Gastroesophageal sphincter (tissue), 4 donors: Measurements from ENCODE around the gene PSD4. TPM values are rescaled to one million over a fixed set of nuclear protein-coding genes. Genes with fewer than 3 reads are reported as not detected.
A peak's percentile ranks its signal among the peaks of the same experiment; 100 is the strongest.

Experiments
- ATAC-seq: fragments of 150-250 bp; one replicate; pipeline ENCODE4 v1.9.1; 2016; ENCODE audit warnings: mild to moderate bottlenecking, moderate library complexity
- H3K27ac ChIP-seq, 4 donors: fragments of 200-600 bp; sonication (generic) in 3 of 4; 1 replicate in 3 of 4; 2 replicates in 1 of 4; pipeline ENCODE4 v1.5.1; 2016 to 2019
- H3K27me3 ChIP-seq: fragments of 200-600 bp; sonication (generic); one replicate; pipeline ENCODE4 v1.5.1; 2019
- H3K36me3 ChIP-seq, 2 donors: fragments of 200-600 bp; sonication (generic); one replicate each; pipeline ENCODE4 v1.5.1; 2019; ENCODE audit warnings: control low read depth in 1 of 2
- H3K4me1 ChIP-seq, 3 donors: fragments of 200-600 bp; sonication (generic); 1 replicate in 2 of 3; 2 replicates in 1 of 3; pipeline ENCODE4 v1.5.1; 2016 to 2019; ENCODE audit warnings: control low read depth in 2 of 3
- H3K4me3 ChIP-seq, 2 donors: fragments of 200-600 bp; sonication (generic); one replicate each; pipeline ENCODE4 v1.5.1; 2019; ENCODE audit warnings: mild to moderate bottlenecking in 1 of 2, moderate library complexity in 1 of 2
- H3K9me3 ChIP-seq, 3 donors: fragments of 200-600 bp; sonication (generic); one replicate each; pipeline ENCODE4 v1.5.1; 2017 to 2019; ENCODE audit warnings: control low read depth in 2 of 3
- EP300 ChIP-seq: sonication (generic); formaldehyde crosslinking; IDR thresholded peaks from one replicate; pipeline ENCODE4 v1.6.1; 2017; ENCODE audit warnings: antibody characterized with exemption, mild to moderate bottlenecking
- POLR2A ChIP-seq, 2 donors: fragments of 450-650 bp; IDR thresholded peaks; one replicate each; pipeline ENCODE4 v1.6.1; 2017; ENCODE audit warnings: antibody characterized with exemption in 2 of 2, mild to moderate bottlenecking in 2 of 2, moderate library complexity in 1 of 2
- POLR2AphosphoS5 ChIP-seq: sonication (generic); formaldehyde crosslinking; IDR thresholded peaks from one replicate; pipeline ENCODE4 v1.6.1; 2017; ENCODE audit warnings: antibody characterized with exemption
- WGBS, 2 donors: methylation state at CpG; one replicate each; pipeline ENCODE4 v1.1.5; 2018; ENCODE audit warnings: low coverage in 1 of 2; 5-methylcytosine and 5-hydroxymethylcytosine counted together
- total RNA-seq, 4 donors: library from RNA; depleted of rRNA; stranded (reverse); fragments of >200 nt; gene quantifications; one replicate each; pipeline ENCODE4 v1.1.0, GENCODE V29; 2016
- TF ChIP-seq, protein P1 (sequence below), 4 experiments: fragments of 200-600 bp in 2 of 4; fragments of 450-650 bp in 2 of 4; sonication (generic) in 1 of 4; IDR thresholded peaks; one replicate each; pipeline ENCODE4 v1.5.1; 2017 to 2019; ENCODE audit warnings: antibody characterized with exemption in 4 of 4, mild to moderate bottlenecking in 2 of 4, moderate library complexity in 2 of 4

Gene PSD4
- total RNA-seq: 1 to 10 TPM; 3.0 to 4.4 (median 3.6) TPM

DNA sequence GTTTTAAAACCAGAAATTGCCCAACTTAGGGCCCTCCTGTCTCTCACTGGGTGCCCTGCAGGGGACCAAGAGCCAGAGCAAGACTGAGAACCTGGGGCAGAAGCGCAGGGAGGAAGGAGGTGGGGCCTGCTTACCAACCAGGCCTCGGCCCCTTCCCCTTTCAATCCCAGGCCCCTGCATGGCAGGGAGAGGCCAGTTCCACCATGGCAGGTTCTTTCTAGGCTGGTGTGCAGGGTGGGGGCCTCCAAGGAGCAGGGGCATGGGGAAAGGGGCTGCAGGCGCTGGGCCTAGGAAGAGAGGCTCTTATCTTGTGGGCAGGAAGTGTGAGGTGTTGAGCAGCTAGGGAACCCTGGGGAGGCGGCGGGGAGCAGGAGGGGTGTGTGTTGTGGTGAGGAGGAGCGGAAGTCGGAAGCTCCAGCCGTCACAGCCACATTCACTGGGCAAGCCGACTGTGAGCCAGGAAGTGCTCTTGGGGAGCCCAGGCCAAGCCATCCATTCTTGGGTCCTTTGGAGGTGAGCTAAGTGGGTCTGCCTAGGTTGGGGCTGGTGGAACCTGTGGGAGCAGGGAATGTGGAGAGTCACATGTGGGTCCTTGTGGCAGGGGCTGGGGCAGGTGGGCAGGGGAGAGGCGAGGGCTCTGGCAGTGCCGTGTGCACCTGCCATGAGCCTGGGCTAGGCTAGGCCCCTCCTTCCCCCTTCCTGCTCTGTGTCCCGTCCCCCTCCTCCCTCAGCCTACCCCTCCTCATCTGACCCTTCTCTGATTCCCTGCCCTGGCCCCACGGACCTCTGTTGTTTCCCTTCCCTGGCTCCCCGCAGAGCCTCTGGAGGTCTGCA, at the start of gene PSD4:
PSD4 (plus strand) TSS at position 430 of the 834 bp plus-strand sequence. CDS start 8,486 bp downstream, outside the sequence.
- peak within 1 kb of the TSS in 1 of 2 donors; percentile 32 for H3K4me3 ChIP-seq
- WGBS, 2 donors: 63 to 100% methylated on average over 1 to 2 of the region's 14 CpGs
- peak within 1 kb of the TSS in 2 of 4 donors; percentile 17 to 25 for H3K27ac ChIP-seq
- H3K9me3 ChIP-seq: no peaks in the 10 kb centered on the region
- no peak for TF ChIP-seq EP300
- TF ChIP-seq POLR2AphosphoS5: no peak
- TF ChIP-seq, protein P1, sequence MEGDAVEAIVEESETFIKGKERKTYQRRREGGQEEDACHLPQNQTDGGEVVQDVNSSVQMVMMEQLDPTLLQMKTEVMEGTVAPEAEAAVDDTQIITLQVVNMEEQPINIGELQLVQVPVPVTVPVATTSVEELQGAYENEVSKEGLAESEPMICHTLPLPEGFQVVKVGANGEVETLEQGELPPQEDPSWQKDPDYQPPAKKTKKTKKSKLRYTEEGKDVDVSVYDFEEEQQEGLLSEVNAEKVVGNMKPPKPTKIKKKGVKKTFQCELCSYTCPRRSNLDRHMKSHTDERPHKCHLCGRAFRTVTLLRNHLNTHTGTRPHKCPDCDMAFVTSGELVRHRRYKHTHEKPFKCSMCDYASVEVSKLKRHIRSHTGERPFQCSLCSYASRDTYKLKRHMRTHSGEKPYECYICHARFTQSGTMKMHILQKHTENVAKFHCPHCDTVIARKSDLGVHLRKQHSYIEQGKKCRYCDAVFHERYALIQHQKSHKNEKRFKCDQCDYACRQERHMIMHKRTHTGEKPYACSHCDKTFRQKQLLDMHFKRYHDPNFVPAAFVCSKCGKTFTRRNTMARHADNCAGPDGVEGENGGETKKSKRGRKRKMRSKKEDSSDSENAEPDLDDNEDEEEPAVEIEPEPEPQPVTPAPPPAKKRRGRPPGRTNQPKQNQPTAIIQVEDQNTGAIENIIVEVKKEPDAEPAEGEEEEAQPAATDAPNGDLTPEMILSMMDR (IDR thresholded peaks at IDR 0.05): no peak
- TF ChIP-seq POLR2A (IDR thresholded peaks at IDR 0.05): no peak
- no peaks in the 10 kb centered on the region for H3K36me3 ChIP-seq
- no peaks in the 10 kb centered on the region for H3K4me1 ChIP-seq
- ATAC-seq: peak; percentile 56
- no peaks in the 10 kb centered on the region for H3K27me3 ChIP-seq

DNA sequence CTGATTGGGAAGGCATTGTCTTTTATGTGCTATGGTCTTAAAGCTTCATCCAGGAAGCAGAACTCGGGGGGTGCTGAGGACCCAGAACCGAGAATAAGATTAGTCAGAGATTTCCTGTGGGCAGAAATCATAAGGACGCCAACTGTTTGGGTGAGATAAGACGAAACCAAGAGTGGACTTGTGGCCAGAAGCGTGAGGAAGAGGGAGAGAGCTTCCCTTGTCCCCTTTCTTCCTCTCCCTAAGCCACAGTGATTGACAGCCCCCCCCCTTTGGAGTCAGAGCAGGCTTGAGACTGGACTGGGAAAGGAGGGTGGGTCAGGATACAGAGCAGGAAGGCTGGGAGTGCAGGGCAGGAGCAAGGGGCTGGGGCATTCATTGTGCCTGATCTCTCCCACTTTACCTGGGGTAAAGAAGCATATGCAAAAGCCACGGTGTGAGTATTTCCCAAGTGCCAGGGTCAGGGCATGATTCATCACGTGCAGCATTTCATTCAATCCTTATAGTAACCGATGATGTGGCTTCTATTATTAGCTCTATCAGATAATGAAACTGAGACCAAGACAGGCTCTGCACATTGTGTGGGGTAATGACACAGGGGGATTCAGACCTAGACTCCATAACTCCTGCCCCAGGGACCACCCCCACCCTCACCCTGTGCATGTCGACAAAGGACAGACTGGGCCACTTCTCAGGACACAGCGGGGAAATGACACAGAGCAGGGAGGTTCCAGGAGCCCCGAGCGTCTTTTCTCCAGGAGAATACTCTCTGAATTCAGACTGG, 49.4 kb upstream of the PSD4 start:
- no peaks in the 10 kb centered on the region for H3K9me3 ChIP-seq
- 20 to 52% methylated on average over 1 to 12 of the region's 12 CpGs for WGBS, 2 donors
- ATAC-seq: no peak
- H3K27me3 ChIP-seq: peaks cover 6% of the 10 kb centered on the region
- no peaks in the 10 kb centered on the region for H3K4me1 ChIP-seq
- H3K27ac ChIP-seq: no peak overlapping the region
- no peak overlapping the region for H3K4me3 ChIP-seq
- TF ChIP-seq EP300 (no peak), POLR2A (IDR thresholded peaks at IDR 0.05) (no peak), POLR2AphosphoS5 (no peak)
- TF ChIP-seq, protein P1 (IDR thresholded peaks at IDR 0.05): no peak
- H3K36me3 ChIP-seq: no peaks in the 10 kb centered on the region

DNA sequence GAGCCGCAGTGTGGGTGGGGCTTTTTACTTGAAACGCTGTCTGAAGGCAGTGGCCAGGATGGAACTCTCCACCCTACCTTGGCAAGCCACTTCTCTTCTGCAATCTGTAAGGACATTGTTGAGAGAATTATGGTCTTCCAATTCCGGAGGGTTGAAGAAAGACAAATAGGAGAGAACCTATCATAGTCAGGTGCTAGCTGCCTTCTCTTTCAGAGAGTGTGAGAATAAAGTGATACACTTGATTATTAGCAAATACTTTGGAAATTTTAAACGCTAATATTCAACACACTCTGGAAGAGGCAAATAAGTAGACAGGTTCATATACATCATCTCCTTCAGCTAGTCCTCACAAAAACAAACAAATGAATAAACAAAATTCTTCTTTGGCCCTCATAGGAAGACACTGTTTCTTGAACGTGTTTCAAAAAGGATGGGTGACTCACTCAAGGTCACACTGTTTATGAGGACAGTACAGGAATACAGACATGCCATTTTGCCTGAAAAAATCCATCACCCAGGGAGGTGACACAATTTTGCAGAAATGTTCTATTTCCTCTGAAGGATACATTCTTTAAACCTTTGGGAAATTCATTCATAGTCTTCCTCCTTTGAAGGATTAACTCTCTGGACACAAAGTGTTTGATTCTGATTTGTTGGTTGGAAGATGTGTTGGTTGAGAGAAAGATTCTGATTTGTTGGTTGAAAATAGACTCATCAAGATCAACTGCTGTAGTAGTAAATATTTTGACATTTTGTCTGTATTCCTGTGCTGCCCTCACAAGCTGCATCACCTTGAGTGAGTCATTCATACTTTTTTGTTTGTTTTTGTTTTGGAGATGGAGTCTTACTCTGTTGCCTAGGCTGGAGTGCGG, 48.6 kb upstream of the PSD4 start:
- ATAC-seq: no peak
- Histone ChIP-seq H3K4me1 (no peaks in the 10 kb centered on the region), H3K36me3 (no peaks in the 10 kb centered on the region), H3K27ac (no peak overlapping the region), H3K4me3 (no peak overlapping the region), H3K27me3 (peaks cover 6% of the 10 kb centered on the region), H3K9me3 (no peaks in the 10 kb centered on the region)
- WGBS, 2 donors: 60 to 64% methylated on average over 5 to 6 of the region's 6 CpGs
- TF ChIP-seq EP300 (no peak), POLR2A (IDR thresholded peaks at IDR 0.05) (no peak), POLR2AphosphoS5 (no peak)
- TF ChIP-seq, protein P1 (IDR thresholded peaks at IDR 0.05): no peak

DNA sequence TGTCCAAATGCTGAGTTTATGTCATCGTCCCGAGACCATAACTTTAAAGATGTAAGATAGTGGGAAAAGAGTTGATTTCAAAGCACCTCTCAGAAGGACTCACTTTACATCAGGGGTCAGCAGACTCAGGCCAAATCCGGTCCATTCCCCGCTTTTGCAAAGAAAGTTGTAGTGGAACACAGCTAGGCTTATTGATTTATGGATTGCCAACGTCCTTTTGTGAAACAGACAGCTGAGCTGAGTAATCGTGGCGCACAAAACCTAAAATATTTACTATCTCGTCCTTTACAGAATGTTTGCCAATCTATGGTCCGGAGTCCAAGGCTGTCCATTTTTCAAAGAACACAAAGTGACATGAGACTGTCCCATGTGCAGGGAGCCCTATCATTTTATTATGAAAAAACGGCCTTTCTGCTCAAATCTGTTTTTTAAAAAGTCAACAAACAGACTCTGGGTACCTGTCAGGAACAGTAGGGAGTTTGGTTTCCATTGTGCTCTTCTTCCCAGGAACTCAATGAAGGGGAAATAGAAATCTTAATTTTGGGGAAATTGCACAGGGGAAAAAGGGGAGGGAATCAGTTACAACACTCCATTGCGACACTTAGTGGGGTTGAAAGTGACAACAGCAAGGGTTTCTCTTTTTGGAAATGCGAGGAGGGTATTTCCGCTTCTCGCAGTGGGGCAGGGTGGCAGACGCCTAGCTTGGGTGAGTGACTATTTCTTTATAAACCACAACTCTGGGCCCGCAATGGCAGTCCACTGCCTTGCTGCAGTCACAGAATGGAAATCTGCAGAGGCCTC, 46.7 kb upstream of the PSD4 start, which contains the start of gene IL1RN:
IL1RN (plus strand) TSS at position 754 of the 801 bp plus-strand sequence; CDS start at position 781, 27 bp downstream.
- H3K9me3 ChIP-seq: no peaks in the 10 kb centered on the region
- peaks cover 6% of the 10 kb centered on the region for H3K27me3 ChIP-seq
- H3K27ac ChIP-seq: no peak within 1 kb of the TSS
- no peaks in the 10 kb centered on the region for H3K4me1 ChIP-seq
- WGBS, 2 donors: 77 to 80% methylated on average over 9 to 14 of the region's 16 CpGs
- H3K4me3 ChIP-seq: no peak within 1 kb of the TSS
- H3K36me3 ChIP-seq: no peaks in the 10 kb centered on the region
- peak; percentile 27 for ATAC-seq
- TF ChIP-seq, protein P1 (IDR thresholded peaks at IDR 0.05): no peak
- no peak for TF ChIP-seq POLR2AphosphoS5
- TF ChIP-seq EP300: no peak
